Measurements from ENCODE around the gene MOSPD2.

The MOSPD2 gene

GRCh38 chrX:14872851-14873675, at the start of gene MOSPD2, which contains the start of gene FANCB:
Gene MOSPD2, plus strand, starts transcription at chrX:14873421. Its CDS starts 108 bp downstream, at chrX:14873529.
Gene FANCB, minus strand, starts transcription at chrX:14873069. Its CDS starts 7,559 bp downstream, at chrX:14865510.
- peak; percentile 88 for DNase-seq

DNA sequence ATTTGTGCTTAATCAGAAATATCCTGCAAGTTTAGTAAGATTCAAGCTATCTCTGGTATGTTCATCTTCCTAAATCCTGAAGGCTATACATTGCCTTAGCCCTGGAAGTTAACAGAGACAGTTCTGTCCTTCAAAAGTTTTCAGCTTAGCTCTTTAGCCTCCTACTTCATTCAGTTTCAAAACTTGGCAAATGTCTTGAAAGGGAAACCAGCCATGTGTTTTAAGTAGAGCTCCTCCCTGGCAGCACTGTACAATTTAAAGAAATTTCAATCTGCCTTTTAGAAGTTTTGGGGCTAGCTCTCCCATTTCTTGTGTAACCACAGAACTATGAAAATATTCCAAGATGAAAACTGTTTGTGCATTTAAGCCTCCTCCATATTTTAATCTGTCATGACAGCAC, 47.4 kb upstream of the MOSPD2 start:
- DNase-seq: no peak

DNA sequence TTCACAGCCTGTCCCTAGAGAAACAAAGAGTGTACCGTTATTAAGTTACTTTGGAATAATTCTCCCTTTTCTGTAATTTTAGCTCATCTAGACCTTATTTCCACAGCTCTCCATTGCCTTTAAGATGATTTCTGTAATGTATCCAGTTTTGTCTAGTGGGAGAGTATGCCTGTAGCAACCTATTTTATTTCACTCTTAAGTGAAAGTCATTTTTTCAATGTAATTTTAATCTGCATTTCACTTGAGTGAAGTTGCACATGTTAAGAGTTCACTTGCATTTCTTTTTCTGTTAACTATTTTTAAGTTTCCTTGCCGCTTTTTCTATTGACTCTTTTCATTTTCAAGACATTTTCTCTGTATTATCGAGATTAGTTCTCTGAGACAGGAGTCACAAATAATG, 46.9 kb upstream of the MOSPD2 start:
- DNase-seq: no peak

- no peak for DNase-seq
Measured at GRCh38 chrX:14829643-14830042, 43.6 kb upstream of the MOSPD2 start.

DNA sequence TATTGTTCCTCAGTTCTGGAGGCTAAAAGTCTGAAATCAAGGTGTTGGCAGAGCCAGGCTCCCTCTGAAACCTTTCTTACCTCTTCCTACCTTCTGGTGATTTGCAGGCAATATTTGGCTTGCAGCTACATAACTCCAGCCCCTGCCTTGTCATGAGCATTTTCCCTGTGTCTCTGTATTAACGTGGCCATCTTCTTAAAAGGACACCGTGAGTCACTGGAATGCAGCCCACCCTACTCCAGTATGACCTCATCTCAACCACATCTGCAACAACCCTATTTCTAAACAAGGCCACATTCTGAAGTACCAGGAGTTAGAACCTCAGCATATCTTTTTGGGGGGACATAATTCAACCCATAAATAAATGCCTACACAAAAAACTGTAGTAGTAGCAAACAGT, 41.1 kb upstream of the MOSPD2 start:
- no peak for DNase-seq

DNA sequence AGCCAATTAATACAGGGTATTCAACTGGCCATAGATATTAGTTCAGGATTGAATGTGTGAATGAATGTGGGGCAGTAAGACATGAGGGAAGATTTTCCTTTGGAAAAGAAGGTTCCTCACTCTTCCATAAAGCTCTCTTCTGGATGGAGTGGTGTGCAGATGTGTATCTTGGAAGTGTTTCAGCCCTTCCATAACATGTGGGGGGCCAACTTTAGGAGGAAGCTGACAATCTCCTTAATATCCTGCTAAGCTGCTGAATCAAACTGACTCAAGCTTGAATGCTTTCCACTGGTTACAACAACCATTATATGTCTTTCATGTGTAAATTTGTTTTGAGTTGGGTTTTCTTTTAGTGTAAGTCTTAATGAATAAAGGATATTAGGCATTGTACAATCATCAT, 40.6 kb upstream of the MOSPD2 start:
- DNase-seq: no peak

- DNase-seq: no peak
Measured at GRCh38 chrX:14837155-14837554, 36.1 kb upstream of the MOSPD2 start.

GRCh38 chrX:14843666-14844065, 29.6 kb upstream of the MOSPD2 start:
- DNase-seq: no peak

- no peak for DNase-seq
Measured at GRCh38 chrX:14851526-14851925, 21.7 kb upstream of the MOSPD2 start.

- DNase-seq: no peak
Measured at GRCh38 chrX:14864631-14865030, 8.6 kb upstream of the MOSPD2 start.

- DNase-seq: no peak
Measured at GRCh38 chrX:14865201-14865600, 8.0 kb upstream of the MOSPD2 start.

- no peak for DNase-seq
Measured at GRCh38 chrX:14871767-14872166, 1.5 kb upstream of the MOSPD2 start.

DNA sequence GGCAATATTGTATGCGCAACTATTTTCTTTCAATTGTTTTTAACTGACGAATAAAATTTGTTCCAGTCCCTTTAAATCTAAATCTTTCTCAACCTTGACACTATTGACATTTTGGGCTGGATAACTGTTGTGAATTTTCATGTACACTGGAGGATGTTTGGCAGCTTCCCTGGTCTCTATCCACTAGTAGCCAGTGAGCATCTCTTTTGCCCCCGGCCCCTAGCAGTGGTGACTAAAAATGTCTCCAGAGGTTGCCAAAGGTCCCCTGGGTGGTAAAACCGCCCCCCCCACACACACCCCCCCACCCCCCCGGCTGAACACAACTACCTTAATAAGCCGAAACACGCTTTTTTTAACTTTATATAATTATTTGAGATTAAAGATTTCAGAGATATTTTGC, 866 bp upstream of the MOSPD2 start:
- DNase-seq: no peak

DNA sequence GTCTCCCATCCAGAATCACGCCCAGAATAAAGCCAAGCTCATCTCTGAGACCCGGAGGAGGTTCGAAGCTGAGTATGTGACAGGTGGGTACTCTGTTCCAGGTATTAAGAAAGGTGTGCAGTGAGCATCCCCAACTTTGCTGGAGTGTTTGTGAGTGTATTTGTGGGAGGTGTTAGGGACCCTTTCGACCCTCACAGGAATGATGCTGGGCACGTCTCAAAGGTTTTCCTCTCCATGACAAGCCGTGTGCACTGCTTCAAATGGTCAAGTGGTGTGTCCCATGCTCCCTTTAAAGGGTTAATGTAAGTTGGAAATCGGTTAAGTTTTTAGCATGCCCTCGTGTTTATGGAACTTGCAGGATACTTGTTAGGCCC, 442 bp downstream of the MOSPD2 start:
- no peak for DNase-seq

- DNase-seq: no peak
Measured at GRCh38 chrX:14875624-14876023, 2.4 kb downstream of the MOSPD2 start.

- DNase-seq: no peak
Measured at GRCh38 chrX:14883826-14884225, 10.6 kb downstream of the MOSPD2 start.

DNA sequence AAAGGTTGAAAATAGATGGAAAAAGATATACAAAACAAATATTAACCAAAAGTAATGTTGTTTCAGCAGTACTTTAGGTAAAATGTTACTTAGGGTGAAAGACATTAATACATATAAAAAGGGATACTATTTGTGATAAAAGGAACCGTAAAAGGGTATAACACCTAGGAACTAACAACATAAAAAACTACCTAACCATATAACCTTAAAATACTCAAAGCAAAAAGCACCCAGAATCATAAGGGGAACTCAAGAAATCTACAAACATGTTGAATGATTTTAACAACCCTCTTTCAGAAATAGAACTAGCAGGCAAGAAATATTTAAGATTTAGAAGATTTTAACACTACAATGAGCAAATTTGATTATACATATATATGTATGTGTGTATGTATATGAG, 11.5 kb downstream of the MOSPD2 start:
- no peak for DNase-seq

- DNase-seq: no peak
Measured at GRCh38 chrX:14886252-14886651, 13.0 kb downstream of the MOSPD2 start.

GRCh38 chrX:14896273-14896672, 23.1 kb downstream of the MOSPD2 start:
- no peak for DNase-seq

DNA sequence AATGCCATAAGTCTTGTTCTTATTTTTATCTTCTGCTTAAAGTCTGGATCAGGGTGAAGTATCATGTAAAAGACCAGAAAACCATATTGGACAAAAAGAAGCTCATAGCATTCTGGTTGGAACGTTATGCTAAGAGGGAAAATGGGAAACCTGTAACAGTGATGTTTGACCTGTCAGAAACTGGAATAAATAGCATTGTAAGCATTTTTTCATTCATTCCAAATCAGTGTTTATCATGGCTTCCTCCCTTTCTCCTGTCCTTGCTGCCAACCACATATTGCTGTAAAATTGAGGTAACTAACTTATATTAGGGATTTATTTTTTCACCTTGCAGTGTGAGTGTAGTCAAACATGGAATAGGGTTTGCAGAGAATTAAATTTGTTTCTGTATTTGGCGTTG, 23.8 kb downstream of the MOSPD2 start:
- no peak for DNase-seq

DNA sequence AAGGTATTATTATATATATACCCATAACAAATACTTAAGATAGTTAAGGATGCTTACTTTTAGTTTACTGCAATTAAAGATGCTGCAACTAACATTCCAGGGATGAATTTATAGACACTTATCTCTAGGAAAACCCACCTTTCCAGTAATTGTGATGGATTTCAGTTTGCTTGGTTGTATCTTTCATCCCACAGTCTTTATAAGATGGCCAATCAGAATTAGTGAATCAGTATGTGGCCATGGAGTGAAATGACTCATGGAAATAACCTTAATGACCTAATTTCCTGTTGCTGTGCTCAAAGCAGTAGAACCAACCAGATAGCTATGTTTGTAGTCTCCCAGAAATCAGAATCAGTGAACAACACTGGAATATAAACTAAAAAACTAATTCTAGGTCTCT, 26.4 kb downstream of the MOSPD2 start:
- no peak for DNase-seq

DNA sequence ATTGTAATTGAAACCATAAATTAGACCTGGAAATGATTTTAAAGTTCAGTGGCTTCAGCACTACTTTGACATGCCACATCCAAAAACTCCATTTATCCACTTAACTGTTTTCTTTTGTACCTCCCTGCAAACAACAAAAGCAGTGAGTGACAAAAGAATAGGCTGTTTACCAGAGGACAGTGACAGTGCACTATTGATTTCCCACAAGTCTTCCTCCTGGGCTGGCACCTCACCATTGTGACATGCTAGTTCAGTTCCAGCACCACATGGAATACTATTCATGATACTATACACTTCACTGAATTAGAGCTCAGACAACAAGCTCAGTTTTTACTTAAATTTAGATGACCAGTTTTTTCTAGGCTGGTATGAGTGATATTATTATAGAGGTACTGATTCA, 29.3 kb downstream of the MOSPD2 start:
- DNase-seq: no peak

DNA sequence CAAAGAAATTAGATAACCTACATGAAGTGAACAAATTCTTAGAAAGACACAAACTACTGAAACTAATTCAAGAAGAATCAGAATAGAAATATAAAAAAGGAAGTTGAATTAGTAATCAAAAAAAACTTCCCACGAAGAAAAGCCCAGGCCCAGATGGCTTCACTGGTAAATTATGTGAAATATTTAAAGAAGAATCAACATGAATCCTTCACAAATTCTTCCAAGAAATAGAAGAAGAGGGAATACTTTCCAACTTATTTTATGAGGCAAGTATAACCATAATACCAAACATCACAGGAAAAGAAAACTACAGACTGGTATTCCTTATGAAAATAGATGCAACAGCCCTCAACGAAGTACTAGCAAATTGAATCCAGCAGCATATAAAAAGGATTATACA, 30.7 kb downstream of the MOSPD2 start:
- DNase-seq: no peak

DNA sequence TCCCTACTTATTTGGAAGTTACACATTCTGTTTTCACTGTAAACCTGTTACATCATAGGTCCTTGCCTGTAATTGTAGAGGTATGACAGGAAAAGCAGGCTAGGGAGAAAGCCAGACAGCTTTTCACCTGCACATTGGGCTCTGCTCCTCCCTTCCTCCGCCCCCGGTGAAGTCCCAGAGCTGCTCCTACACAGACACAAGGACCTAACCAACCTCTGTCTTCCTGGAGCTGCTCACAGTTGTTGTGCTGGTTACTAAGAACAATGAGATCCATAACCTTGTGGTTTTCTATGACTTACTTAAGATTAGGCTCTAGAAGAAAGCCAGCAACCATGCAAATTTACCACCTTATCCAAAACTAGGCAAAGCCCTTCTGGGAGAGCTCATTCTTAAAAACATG, 40.0 kb downstream of the MOSPD2 start:
- DNase-seq: no peak

GRCh38 chrX:14915596-14915995, 42.4 kb downstream of the MOSPD2 start:
- no peak for DNase-seq

Data from T1000 (cell line).